SK-N-SH (cell line): Measurements from ENCODE around the gene CLTCL1. TPM values are rescaled to one million over a fixed set of nuclear protein-coding genes. Genes with fewer than 3 reads are reported as not detected.
"Not testable (repeated sequence)": the region's sequence is repeated elsewhere in the genome, so short reads cannot be mapped to it uniquely, and the experiment has no call there.

Source experiments
- CTCF ChIA-PET: fragments of 300-600, 350-600 bp; formaldehyde crosslinking; extraction: SDS; loops from one replicate; lab custom pipeline; 2021; lab: Yijun Ruan, JAX
- POLR2A ChIA-PET: fragments of 350-600 bp; sonication (Branson Sonifier 250); formaldehyde crosslinking; extraction: SDS; loops from one replicate; lab custom pipeline; 2020; ENCODE audit warnings: antibody characterized with exemption, inconsistent platforms; lab: Yijun Ruan, JAX
- DNase-seq: peaks from one replicate; pipeline ENCODE4 v3.0.0; 2012
- H2AFZ ChIP-seq: fragments of 200-600 bp; sonication (generic); 2 replicates; pipeline ENCODE4 v1.8.1; 2016; ENCODE audit warnings: antibody characterized with exemption, mild to moderate bottlenecking, low read depth
- H3F3A ChIP-seq: fragments of 200-600 bp; sonication (generic); replicated peaks from 2 replicates; pipeline ENCODE3; 2016; ENCODE audit warnings: antibody characterized with exemption, mild to moderate bottlenecking; ENCODE audit not compliant: insufficient read depth
- H3K27ac ChIP-seq, 2 experiments: fragments of 200-500 bp in 1 of 2; fragments of 200-600 bp in 1 of 2; sonication (Bioruptor generic) in 1 of 2; sonication (generic), shearing (Covaris generic) in 1 of 2; 2 replicates each; pipeline versions ENCODE4 v1.5.1 to v1.6.1; 2014 to 2016; ENCODE audit warnings: low read depth in 2 of 2, inconsistent platforms in 1 of 2, low read length in 1 of 2, mild to moderate bottlenecking in 1 of 2, mixed read lengths in 1 of 2
- H3K27me3 ChIP-seq: fragments of 200-600 bp; sonication (generic), shearing (Covaris generic); 2 replicates; pipeline ENCODE4 v1.6.1; 2016; ENCODE audit warnings: mixed run types; ENCODE audit not compliant: insufficient read depth
- H3K36me3 ChIP-seq, 2 experiments: fragments of 200-500 bp in 1 of 2; fragments of 200-600 bp in 1 of 2; sonication (Bioruptor generic) in 1 of 2; sonication (generic) in 1 of 2; replicated peaks in 1 of 2; 2 replicates each; pipeline versions ENCODE3 to v1.5.1; 2014 to 2016; ENCODE audit warnings: low read length in 1 of 2, mild to moderate bottlenecking in 1 of 2; ENCODE audit not compliant: insufficient read depth in 2 of 2, control insufficient read depth in 1 of 2
- H3K4me1 ChIP-seq, 2 experiments: fragments of 200-500 bp in 1 of 2; fragments of 200-600 bp in 1 of 2; sonication (Bioruptor generic) in 1 of 2; sonication (generic), shearing (Covaris generic) in 1 of 2; 2 replicates each; pipeline versions ENCODE4 v1.5.1 to v1.6.1; 2014 to 2016; ENCODE audit warnings: low read depth in 1 of 2, low read length in 1 of 2, mixed run types in 1 of 2; ENCODE audit not compliant: insufficient read depth in 2 of 2, control insufficient read depth in 1 of 2
- H3K4me2 ChIP-seq: fragments of 200-600 bp; sonication (generic), shearing (Covaris generic); 2 replicates; pipeline ENCODE4 v1.6.1; 2017; ENCODE audit warnings: mixed run types
- H3K4me3 ChIP-seq, 2 experiments: fragments of 200-500 bp in 1 of 2; fragments of 200-600 bp in 1 of 2; sonication (Bioruptor generic) in 1 of 2; sonication (generic), shearing (Covaris generic) in 1 of 2; 2 replicates each; pipeline versions ENCODE4 v1.5.1 to v1.8.1; 2014 to 2016; ENCODE audit warnings: low read depth in 2 of 2, inconsistent platforms in 1 of 2, low read length in 1 of 2, mild to moderate bottlenecking in 1 of 2, mixed read lengths in 1 of 2, moderate library complexity in 1 of 2
- H3K79me2 ChIP-seq: fragments of 200-600 bp; sonication (generic); 2 replicates; pipeline ENCODE4 v1.8.1; 2017; ENCODE audit warnings: mild to moderate bottlenecking; ENCODE audit not compliant: insufficient read depth
- H3K9ac ChIP-seq: fragments of 200-600 bp; sonication (generic); 2 replicates; pipeline ENCODE4 v1.6.1; 2017; ENCODE audit warnings: mixed run types
- H3K9me2 ChIP-seq: fragments of 200-600 bp; sonication (generic); 2 replicates; pipeline ENCODE4 v1.6.1; 2017; ENCODE audit warnings: mixed run types
- H3K9me3 ChIP-seq: fragments of 200-600 bp; sonication (generic); 2 replicates; pipeline ENCODE4 v1.6.1; 2017; ENCODE audit warnings: mixed run types, mild to moderate bottlenecking, moderate library complexity
- H4K20me1 ChIP-seq: fragments of 200-600 bp; sonication (generic); 2 replicates; pipeline ENCODE4 v1.6.1; 2017; ENCODE audit warnings: mild to moderate bottlenecking, mixed run types; ENCODE audit not compliant: insufficient read depth
- ELF1 ChIP-seq: IDR thresholded peaks from 2 replicates; pipeline ENCODE4 v1.4.0; 2012
- EP300 ChIP-seq, 2 experiments: IDR thresholded peaks; 2 replicates each; pipeline versions ENCODE4 v1.4.0 to v1.6.1; 2012; ENCODE audit warnings: borderline replicate concordance in 1 of 2, low read depth in 1 of 2, low read length in 1 of 2
- EZH2phosphoT487 ChIP-seq: fragments of 200-600 bp; sonication (generic); IDR thresholded peaks from 2 replicates; pipeline ENCODE4 v1.6.1; 2017; ENCODE audit warnings: low read depth, mixed run types, mild to moderate bottlenecking, antibody characterized with exemption, moderate library complexity, borderline replicate concordance
- FOSL2 ChIP-seq: IDR thresholded peaks from 2 replicates; pipeline ENCODE4 v1.4.0; 2012; ENCODE audit warnings: low read depth, mild to moderate bottlenecking, moderate library complexity, borderline replicate concordance
- FOXJ3 ChIP-seq: sonication (generic); formaldehyde crosslinking; IDR thresholded peaks from 2 replicates; pipeline ENCODE4 v1.5.1; 2020; ENCODE audit warnings: mild to moderate bottlenecking, missing genetic modification reagents
- FOXM1 ChIP-seq: IDR thresholded peaks from 2 replicates; pipeline ENCODE4 v1.4.0; 2012; ENCODE audit warnings: low read depth, mild to moderate bottlenecking
- GABPA ChIP-seq: IDR thresholded peaks from 2 replicates; pipeline ENCODE4 v1.4.0; 2012; ENCODE audit warnings: low read depth, mild to moderate bottlenecking
- MAX ChIP-seq: IDR thresholded peaks from 2 replicates; pipeline ENCODE4 v1.4.0; 2012; ENCODE audit warnings: low read depth
- POLR2AphosphoS5 ChIP-seq: IDR thresholded peaks from 2 replicates; pipeline ENCODE4 v1.6.1; 2012; ENCODE audit warnings: low read depth, low read length
- RAD21 ChIP-seq: IDR thresholded peaks from 2 replicates; pipeline ENCODE4 v1.6.1; 2012; ENCODE audit warnings: mild to moderate bottlenecking, low read length
- RFX5 ChIP-seq: IDR thresholded peaks from 2 replicates; pipeline ENCODE4 v1.6.1; 2012; ENCODE audit warnings: mild to moderate bottlenecking, improper control_type of control experiment, low read length
- RXRA ChIP-seq: IDR thresholded peaks from 2 replicates; pipeline ENCODE4 v1.4.0; 2012; ENCODE audit warnings: low read depth, mild to moderate bottlenecking, borderline replicate concordance
- SMC3 ChIP-seq: IDR thresholded peaks from 2 replicates; pipeline ENCODE4 v1.6.1; 2012; ENCODE audit warnings: low read depth, low read length, improper control_type of control experiment
- TAF1 ChIP-seq: IDR thresholded peaks from 2 replicates; pipeline ENCODE4 v1.6.1; 2012; ENCODE audit warnings: low read depth, mild to moderate bottlenecking, low read length, moderate library complexity, borderline replicate concordance
- TCF12 ChIP-seq: IDR thresholded peaks from 2 replicates; pipeline ENCODE4 v1.4.0; 2012
- USF1 ChIP-seq: IDR thresholded peaks from 2 replicates; pipeline ENCODE4 v1.4.0; 2012; ENCODE audit warnings: low read depth, borderline replicate concordance
- USF2 ChIP-seq: fragments of 150-350 bp; IDR thresholded peaks from 2 replicates; pipeline ENCODE4 v1.6.1; 2017; ENCODE audit warnings: antibody characterized with exemption, low read length, low read depth, borderline replicate concordance
- YY1 ChIP-seq: IDR thresholded peaks from 2 replicates; pipeline ENCODE4 v1.4.0; 2012; ENCODE audit warnings: low read depth, mild to moderate bottlenecking
- WGBS: methylation state at CpG from one replicate; pipeline ENCODE4 v1.1.6; 2017; ENCODE audit warnings: low lambda C conversion rate; 5-methylcytosine and 5-hydroxymethylcytosine counted together
- polyA plus RNA-seq, 3 experiments: library from polyadenylated mRNA; depleted of rRNA; stranded (reverse); fragments of >200 nt; gene quantifications; 2 replicates each; pipeline ENCODE4 v1.2.3, GENCODE V29; 2012
- TF ChIP-seq, protein P1 (sequence below): IDR thresholded peaks from 2 replicates; pipeline ENCODE4 v1.6.1; 2012; ENCODE audit warnings: mild to moderate bottlenecking, low read depth, low read length, moderate library complexity
- TF ChIP-seq, protein P2 (sequence below): IDR thresholded peaks from 2 replicates; pipeline ENCODE4 v1.4.0; 2012; ENCODE audit warnings: low read depth, borderline replicate concordance

CLTCL1 gene
- polyA plus RNA-seq, 1 of the 3 experiments (the other 2 are of a cell fraction) = 6.7 TPM

DNA sequence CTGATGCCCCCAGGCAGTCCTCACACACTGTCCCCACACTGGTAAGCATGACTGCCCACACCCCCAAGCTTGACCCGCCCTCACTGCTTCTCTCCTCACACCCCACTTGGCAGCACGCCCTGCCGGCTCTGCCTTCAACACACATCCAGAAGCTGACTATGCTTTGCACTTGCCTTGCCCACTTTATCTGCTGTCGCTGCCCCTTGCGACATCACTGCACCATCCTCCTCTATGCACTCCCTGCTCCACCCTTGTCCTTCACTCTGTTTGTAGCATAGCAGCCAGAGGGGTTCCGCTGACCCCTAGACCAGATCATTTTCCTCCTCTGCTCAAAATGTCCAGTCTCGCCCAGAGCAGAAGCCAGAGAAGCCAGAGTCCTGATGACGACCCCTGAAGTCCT, 87.7 kb downstream of the CLTCL1 start:
- no peaks in the 10 kb centered on the region for H4K20me1 ChIP-seq
- no peaks in the 10 kb centered on the region for H3K9me3 ChIP-seq
- no peak for DNase-seq
- H3K36me3 ChIP-seq = peaks cover 8 to 14% of the 10 kb centered on the region in 2 experiments
- H3K4me2 ChIP-seq = no peak overlapping the region
- H3K9ac ChIP-seq = no peak overlapping the region
- H3K27ac ChIP-seq = peak overlapping the region in 1 of 2 experiments; percentile 53; a peak in 2 of 4 replicates
- TF ChIP-seq SMC3 = no peak
- TF ChIP-seq ELF1 = no peak
- TF ChIP-seq RAD21 = no peak
- TF ChIP-seq, protein P1, sequence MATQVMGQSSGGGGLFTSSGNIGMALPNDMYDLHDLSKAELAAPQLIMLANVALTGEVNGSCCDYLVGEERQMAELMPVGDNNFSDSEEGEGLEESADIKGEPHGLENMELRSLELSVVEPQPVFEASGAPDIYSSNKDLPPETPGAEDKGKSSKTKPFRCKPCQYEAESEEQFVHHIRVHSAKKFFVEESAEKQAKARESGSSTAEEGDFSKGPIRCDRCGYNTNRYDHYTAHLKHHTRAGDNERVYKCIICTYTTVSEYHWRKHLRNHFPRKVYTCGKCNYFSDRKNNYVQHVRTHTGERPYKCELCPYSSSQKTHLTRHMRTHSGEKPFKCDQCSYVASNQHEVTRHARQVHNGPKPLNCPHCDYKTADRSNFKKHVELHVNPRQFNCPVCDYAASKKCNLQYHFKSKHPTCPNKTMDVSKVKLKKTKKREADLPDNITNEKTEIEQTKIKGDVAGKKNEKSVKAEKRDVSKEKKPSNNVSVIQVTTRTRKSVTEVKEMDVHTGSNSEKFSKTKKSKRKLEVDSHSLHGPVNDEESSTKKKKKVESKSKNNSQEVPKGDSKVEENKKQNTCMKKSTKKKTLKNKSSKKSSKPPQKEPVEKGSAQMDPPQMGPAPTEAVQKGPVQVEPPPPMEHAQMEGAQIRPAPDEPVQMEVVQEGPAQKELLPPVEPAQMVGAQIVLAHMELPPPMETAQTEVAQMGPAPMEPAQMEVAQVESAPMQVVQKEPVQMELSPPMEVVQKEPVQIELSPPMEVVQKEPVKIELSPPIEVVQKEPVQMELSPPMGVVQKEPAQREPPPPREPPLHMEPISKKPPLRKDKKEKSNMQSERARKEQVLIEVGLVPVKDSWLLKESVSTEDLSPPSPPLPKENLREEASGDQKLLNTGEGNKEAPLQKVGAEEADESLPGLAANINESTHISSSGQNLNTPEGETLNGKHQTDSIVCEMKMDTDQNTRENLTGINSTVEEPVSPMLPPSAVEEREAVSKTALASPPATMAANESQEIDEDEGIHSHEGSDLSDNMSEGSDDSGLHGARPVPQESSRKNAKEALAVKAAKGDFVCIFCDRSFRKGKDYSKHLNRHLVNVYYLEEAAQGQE = no peak
- no peak for TF ChIP-seq POLR2AphosphoS5
- no peak for TF ChIP-seq FOXJ3 (CRISPR knock-in tag)
- no peak for TF ChIP-seq RFX5
- TF ChIP-seq RXRA = no peak
- no peak for TF ChIP-seq USF1
- no peak for TF ChIP-seq USF2
- no peak for TF ChIP-seq YY1
- TF ChIP-seq, protein P2, sequence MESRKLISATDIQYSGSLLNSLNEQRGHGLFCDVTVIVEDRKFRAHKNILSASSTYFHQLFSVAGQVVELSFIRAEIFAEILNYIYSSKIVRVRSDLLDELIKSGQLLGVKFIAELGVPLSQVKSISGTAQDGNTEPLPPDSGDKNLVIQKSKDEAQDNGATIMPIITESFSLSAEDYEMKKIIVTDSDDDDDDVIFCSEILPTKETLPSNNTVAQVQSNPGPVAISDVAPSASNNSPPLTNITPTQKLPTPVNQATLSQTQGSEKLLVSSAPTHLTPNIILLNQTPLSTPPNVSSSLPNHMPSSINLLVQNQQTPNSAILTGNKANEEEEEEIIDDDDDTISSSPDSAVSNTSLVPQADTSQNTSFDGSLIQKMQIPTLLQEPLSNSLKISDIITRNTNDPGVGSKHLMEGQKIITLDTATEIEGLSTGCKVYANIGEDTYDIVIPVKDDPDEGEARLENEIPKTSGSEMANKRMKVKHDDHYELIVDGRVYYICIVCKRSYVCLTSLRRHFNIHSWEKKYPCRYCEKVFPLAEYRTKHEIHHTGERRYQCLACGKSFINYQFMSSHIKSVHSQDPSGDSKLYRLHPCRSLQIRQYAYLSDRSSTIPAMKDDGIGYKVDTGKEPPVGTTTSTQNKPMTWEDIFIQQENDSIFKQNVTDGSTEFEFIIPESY = no peak
- TF ChIP-seq FOXM1 = no peak
- no peak for TF ChIP-seq EP300 (IDR thresholded peaks at IDR 0.05; ENCODE audit: borderline replicate concordance in 1 of 2, low read depth in 1 of 2, low read length in 1 of 2)
- no peak for TF ChIP-seq EZH2phosphoT487
- TF ChIP-seq GABPA = no peak
- TF ChIP-seq TCF12 = no peak
- no peak for TF ChIP-seq MAX
- TF ChIP-seq TAF1 = no peak
- no peak for TF ChIP-seq FOSL2
- 96% methylated on average over 8 of the region's 8 CpGs for WGBS
- H3K4me3 ChIP-seq = no peak overlapping the region
- H3K27me3 ChIP-seq = no peaks in the 10 kb centered on the region
- no peaks in the 10 kb centered on the region for H3F3A ChIP-seq
- H3K9me2 ChIP-seq = no peaks in the 10 kb centered on the region
- no peak overlapping the region for H2AFZ ChIP-seq
- ChIA-PET POLR2A (no interaction called here), CTCF (interaction anchor here (5.2 kb wide), 1 partner anchor 25 kb away, joined by 23 read pairs; the partner anchor contains the start of gene SLC25A1)
- H3K4me1 ChIP-seq = peaks cover 0 to 48% of the 10 kb centered on the region in 2 experiments; a peak in 2 of 4 replicates
- no peaks in the 10 kb centered on the region for H3K79me2 ChIP-seq

DNA sequence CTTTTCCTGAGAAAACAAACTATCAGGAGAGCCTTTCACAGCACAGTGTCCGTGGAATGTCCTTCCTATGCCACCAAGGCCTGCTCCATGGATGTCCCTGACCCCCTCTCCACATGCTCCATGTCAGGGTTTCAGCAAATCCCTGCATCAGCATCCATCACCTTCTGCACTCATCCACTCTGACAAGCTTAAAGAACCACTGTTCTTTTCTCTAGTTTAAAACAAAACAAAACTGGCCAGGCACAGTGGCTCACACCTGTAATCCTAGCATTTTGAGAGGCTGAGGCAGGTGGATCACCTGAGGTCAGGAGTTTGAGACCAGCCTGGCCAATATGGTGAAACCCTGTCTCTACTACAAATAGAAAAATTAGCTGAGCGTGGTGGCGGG, 88.7 kb downstream of the CLTCL1 start:
- H3K79me2 ChIP-seq, POLR2A ChIA-PET, H3K9me2 ChIP-seq, H3K4me3 ChIP-seq, H2AFZ ChIP-seq, H3K27ac ChIP-seq, H3K9me3 ChIP-seq, H3K36me3 ChIP-seq, DNase-seq, H3K27me3 ChIP-seq, H3F3A ChIP-seq, H3K9ac ChIP-seq, H4K20me1 ChIP-seq, H3K4me2 ChIP-seq: not testable (repeated sequence)
- CTCF ChIA-PET = interaction anchor here (1.0 kb wide), 1 partner anchor 86 kb away, joined by 3 read pairs; no protein-coding TSS in a partner anchor
- H3K4me1 ChIP-seq = peaks cover 0 to 43% of the 10 kb centered on the region in 2 experiments; a peak in 2 of 4 replicates
- WGBS = 93% methylated on average over 3 of the region's 3 CpGs
